ENCODE measurements around the gene RRN3.
"Not testable (repeated sequence)": the region's sequence is repeated elsewhere in the genome, so short reads cannot be mapped to it uniquely, and the experiment has no call there.

RRN3 gene

DNA sequence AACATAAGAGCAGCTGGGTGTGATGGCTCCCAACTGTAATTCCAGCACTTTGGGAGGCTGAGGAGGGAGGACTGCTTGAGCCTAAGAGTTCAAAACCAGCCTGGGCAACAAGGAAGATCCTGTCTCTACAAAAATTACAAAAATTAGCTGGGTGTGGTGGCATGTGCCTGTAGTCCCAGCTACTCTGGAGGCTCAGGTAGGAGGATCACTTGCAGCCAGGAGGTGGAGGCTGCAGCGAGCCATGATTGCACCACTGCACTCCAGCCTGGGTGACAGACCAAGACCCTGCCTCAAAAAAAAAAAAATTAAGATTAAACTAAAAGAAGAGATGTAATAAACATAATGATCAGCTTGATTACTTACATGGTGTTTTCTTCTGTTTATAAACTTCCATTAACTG is 43.6 kb downstream of the RRN3 start:
- DNase-seq = not testable (repeated sequence)

DNA sequence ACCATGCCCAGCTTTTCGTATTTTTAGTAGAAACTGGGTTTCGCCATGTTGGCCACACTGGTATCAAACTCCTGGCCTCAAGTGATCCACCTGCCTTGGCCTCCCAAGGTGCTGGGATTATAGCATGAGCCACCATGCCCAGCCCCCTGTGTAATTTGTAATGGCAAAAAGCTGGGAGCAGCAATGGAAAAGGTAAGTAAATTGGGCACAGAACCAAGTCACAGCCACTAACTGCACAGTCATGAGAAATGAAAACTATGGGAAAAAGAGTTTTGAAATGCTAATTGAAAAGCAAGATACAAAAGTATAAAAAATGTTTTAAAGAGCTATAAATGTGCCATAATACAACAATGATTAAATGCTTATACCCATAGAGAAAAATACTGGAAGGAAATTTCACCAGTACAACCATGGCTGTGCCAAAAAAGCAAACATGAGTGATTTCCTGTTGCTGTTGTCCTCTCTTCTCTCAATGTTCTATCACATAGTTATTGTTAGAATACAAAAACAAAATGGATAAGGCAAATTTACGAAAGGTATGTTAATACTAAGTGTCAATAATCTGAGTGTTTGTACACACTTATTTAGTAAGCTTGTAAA is 44.4 kb downstream of the RRN3 start:
- DNase-seq = no peak

DNA sequence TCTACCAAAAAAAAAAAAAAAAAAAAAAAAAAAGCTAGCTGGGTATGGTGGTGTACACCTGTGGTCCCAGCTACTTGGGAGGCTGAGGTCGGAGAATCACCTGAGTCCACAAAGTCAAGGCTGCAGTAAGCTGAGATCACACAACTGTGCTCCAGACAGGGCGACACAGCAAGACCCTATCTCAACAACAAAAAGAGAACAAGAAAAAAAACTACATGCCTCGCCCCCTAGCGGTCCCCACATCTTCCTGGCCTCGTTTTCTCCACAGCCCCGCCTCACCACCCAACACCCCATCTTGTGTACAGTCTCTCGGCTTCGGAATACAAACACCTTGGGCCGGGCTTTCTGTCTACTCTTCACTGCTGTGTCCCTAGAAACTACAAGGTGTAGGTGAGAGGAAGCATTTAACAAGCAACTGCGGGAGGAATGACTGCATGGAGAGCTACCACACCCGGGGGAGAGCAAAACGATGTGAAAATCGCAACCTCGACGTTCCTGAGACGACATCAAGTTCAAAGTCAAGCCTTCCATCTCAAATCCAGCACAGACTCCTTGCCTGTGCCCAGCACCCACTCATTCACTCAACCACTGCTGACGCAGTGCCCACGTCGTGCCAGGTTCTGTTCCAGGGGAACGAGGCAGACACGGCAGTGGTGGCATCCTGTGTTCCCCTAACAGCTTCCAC is 47.2 kb downstream of the RRN3 start:
- DNase-seq = no peak

DNA sequence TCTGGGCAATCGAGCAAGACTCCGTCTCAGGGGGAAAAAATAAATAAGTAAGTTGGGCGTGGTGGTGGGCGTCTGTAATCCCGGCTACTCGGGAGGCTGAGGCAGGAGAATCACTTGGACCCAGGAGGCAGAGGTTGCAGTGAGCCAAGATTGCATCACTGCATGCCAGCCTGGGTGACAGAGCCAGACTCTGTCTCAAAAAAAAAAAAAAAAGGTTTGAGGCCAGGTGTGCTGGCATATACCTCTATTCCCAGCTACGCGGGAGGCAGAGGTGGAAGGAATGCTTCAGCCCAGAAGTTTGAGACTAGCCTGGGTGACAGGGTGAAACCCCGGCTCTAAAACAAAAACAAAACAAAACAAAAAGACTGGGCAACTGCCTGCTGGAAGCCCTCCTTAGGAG is 48.8 kb downstream of the RRN3 start:
- not testable (repeated sequence) for DNase-seq

DNA sequence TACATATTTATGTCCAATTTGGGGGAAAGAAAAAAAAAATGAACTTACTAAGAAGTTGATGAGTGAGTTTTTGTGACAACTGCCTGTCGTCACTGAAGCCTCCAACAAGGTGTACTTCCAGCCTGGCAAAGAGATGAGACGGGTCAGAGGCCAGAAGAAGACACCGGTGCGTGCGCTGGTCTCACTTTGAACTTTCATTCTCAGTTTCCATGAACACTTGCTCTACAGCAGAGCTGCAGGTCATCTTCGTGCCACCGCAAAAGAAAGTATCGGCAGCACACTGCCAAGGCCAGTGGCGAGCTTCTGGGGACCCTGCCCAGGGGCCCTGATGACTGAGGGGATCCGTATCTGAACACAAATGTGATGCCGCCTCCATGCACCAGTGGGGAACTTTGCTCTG is 49.8 kb downstream of the RRN3 start:
- no peak for DNase-seq

DNA sequence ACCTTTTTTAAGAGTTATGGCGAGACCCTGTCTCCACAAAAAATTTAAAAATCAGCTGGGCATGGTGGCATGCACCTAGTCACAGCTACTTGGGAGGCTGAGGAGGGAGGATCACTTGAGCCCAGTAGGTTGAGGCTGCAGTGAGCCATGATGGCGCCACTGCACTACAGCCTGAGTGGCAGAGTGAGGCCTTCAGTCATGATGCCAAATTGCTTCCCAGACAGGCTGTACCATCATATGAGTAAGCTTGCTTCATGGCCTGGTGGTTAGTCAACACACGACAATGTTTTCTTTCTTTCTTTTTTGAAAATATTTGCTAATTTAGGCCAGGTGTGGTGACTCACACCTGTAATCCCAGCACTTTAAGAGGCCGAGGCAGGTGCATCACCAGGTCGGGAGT is 50.7 kb downstream of the RRN3 start:
- DNase-seq = no peak

DNA sequence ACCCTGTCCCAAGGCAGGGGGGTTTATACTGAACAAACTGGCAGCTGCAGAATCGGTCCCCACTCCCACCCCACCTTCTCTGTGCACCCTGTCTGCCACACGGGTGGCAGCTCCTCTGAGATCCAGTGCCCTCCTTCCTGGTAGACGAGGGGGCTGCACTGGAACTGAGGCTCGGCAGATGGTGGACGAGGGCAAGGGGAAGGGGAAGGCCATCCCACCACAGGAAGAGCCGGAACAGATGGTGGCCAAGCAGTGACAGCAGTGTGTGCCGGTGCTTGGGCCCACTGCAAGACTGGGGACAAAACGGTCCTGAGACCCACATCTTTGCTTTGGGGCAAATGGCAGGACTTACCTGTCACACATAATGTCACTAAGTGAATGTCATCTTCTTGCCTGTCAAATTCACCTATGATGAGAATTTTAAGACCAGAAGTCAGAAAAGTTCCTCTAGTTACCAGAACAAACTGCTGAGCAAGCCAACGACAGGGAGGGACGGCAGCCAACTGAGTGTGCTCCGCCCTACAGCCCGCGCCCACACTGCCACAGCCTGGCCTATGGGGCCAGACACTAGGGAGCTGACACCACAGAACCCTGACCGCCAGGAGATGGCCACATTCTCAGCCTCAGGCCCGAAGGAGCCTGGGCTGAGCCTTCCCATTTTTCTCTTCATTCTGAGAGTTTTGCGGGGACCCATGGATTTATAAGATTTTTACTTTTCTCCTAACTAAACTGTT is 52.6 kb downstream of the RRN3 start:
- peak; percentile 90 for DNase-seq

DNA sequence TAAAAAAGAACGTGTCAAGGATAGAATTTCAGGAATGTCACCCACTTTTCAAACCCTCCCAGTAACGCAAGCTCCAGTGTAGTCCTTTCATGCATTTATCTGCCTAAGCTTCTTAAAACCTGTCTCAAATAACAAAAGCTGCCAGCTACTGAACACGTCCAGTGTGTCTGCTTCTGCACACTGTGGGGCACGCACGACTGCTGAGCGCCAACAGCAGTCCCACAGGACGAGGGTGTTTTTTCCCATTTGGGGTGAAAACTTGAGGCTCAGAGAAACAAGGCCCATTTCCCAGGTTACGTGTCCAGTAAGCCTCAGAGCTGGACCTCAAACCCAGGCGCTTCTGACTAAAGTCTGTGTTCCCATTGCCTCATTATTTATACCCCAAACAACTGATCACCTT is 55.4 kb downstream of the RRN3 start:
- DNase-seq = no peak

DNA sequence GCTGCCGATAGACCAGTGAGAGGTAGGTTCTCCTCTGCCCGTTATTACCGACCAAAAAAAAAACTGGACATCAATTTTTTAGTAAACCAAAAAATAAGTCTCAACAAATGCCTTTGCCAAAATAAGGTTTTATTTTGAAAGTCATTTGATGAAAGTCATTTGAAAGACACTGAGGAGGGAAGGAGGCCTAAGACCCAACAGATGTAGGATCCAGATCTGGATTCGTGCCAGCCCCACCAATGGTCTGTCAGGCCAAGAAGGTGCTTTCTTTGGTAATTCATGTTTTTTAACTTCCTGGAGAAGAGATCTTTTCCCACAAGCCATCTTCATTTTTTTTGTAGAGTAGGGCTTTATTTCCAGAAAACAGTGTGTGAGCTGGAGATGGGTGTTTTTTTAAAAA is 56.3 kb downstream of the RRN3 start:
- DNase-seq = peak; percentile 53

DNA sequence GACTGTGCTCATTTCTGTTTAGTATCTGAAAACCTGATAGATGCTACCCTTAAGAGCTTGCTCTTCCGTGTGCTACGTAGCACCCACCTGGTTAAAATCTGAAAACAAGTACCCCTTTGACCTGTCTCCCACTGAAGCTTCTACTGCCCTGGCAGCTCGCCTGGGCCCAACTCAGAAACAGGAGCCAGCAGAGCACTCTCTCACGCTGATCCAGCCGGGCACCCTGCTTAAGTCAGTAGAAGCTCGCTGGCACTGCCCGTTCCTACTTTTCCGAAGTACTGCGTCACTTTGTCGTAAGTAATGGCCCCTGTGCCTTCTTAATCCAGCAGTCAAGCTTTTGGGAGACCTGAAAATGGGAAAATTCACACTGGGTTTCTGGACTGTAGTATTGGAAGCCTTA is 57.1 kb downstream of the RRN3 start:
- no peak for DNase-seq

DNA sequence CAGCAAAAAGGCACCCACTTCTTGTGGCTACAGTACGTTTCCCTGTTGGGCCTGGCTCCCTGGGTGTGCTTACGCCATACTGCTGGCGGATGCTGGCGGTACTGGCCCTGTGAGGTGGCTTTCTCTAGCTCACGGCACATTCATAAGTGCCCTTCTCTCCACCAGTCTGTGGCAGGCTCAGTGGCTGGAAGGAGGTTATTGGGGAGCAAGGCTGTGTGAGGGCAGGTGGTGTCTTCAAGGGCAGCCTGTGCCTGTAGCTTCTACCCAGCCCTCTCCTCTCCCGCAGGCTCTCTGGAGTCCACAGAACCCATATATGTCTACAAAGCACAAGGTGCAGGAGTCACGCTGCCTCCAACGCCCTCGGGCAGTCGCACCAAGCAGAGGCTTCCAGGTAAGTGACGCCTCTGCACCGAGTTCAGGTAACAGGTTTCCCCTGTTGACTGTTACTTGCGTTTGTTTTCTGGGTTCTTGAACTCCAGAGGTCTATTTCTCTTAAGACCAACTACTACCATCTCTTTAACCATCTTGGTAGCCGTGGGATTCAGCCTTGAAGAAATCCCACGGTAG is 58.8 kb downstream of the RRN3 start:
- no peak for DNase-seq

DNA sequence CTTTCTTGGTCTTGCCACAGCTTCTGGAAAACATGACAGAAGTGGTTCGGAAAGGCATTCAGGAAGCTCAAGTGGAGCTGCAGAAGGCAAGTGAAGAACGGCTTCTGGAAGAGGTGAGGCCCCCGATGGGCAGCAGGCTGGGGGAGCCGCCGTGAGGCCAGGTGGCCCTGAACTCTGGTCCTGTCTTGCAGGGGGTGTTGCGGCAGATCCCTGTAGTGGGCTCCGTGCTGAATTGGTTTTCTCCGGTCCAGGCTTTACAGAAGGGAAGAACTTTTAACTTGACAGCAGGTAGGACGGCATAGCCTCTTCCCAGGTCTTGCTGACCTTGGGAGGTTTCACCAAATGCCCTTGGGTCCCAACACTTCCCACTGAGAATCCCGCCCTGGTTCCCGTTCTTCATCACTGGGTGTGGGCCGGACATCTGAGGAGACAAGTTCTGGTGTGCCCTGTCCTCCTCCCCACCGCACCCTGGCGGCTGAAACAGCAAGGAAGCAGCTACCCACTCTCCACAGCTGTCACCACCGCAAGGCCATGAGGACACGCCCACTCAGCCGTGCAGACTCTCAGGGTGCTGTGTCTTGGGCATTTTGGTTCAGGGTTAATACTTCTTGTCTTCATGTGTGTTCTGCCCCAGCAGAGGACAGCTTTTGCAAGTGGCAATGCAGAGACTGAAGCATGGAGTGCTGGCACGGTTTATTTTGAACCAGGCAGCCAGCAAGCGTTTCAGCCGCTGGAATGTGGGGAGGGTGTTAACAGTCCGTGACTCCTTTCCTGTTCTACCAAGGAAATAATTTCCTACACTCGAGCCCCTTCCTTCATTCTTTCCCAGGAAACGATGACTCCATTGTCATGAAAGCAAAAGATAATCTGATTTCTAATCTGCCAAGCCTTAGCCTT is 59.6 kb downstream of the RRN3 start:
- no peak for DNase-seq

DNA sequence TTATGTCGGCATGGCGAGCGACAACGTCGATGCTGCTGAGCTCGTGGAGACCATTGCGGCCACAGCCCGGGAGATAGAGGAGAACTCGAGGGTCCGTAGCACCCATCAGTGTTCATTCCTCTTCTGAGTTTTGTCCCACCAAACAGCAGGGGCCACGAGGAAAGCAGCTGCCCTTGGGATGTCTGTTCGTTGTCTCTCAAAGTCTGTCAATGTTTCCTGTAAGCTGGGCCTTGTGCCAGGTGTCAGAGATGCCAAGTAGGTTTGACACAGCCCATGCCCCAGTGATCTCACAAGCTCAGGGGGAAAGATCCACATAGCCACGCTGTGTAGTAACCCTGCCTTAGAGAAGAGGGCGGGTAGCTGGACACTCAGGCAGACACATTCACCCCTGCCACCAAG is 60.8 kb downstream of the RRN3 start:
- no peak for DNase-seq

DNA sequence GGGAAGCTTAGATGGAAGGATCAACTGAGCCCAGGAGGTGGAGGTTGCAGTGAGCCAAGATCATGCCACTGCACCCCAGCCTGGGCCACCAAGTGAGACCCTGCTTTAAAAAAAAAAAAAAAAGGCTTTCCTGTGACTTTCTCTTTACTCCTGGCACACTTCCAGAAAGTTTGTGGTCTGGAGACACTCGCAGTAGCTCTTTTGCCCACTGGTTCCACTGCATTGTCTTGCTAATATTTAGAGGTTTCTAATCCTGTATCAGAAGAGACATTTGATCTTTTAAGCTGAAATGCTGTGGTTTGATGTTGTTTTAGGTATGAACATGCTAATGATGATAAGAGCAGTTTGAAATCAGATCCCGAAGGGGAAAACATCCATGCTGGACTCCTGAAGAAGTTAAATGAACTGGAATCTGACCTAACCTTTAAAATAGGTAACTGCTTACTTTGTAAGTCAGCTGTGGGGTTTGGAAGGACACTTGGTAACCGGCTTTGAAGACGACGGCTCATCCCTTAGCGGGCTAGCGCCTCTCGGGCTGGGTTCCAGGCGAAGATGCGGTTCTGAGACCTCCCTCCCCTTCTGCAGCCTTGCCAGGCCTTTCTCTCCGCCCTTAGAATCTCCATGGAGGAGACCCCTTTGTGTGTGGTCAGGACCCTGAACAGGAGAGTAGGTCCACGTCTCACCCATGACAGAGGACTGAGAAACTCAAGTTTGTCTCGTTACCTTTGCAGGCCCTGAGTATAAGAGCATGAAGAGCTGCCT is 61.3 kb downstream of the RRN3 start:
- DNase-seq = peak; percentile 91

DNA sequence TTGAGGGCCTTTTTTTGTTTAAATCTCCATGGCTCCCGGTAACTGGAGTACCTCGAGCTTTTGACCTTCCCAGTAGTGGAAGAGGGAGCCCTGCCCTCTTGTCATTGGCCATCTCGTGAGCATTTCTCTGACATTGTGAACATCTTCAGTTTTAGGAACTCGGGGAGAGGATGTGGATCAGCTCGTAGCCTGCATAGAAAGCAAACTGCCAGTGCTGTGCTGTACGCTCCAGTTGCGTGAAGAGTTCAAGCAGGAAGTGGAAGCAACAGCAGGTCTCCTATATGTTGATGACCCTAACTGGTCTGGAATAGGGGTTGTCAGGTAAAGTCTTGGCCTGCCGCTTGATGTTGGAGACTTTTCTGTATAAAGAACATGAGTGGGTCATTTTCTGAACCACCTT is 62.5 kb downstream of the RRN3 start:
- no peak for DNase-seq

DNA sequence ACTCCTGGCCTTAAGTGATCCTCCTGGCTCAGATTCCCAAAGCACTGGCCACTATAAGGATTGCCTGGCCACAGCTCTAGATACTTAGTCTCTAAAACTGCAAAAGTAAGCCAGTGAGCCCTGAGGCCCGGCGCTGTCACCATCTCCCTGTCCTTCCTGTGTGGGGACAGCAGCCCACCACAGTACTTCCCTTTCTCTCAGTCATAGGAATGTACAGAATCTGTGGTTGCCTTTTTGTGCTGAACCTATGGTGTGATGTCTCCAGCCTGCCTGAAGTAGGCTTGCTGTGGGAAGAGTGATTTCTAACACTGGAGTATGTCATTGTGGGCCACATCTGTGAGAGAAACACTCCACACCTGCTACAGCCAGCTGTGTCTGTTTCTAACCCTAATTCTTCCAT is 62.9 kb downstream of the RRN3 start:
- DNase-seq = peak; percentile 82

DNA sequence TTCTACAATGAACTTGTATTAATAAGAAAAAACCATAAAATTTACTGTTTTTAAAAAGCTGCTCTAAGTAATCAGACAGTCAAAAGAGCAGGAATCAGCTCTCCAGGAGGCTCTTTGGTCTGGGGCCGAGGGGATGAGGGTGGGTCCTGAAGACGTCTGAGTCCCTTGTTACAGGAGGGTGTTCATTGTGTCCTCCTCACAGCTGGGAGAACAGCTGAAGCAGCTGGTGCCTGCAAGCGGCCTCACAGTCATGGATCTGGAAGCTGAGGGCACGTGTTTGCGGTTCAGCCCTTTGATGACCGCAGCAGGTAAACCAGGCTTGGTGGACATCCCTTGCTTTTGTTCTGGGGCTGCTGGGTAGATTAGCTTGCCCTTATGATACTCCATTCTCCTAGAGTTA is 64.3 kb downstream of the RRN3 start:
- not testable (repeated sequence) for DNase-seq

DNA sequence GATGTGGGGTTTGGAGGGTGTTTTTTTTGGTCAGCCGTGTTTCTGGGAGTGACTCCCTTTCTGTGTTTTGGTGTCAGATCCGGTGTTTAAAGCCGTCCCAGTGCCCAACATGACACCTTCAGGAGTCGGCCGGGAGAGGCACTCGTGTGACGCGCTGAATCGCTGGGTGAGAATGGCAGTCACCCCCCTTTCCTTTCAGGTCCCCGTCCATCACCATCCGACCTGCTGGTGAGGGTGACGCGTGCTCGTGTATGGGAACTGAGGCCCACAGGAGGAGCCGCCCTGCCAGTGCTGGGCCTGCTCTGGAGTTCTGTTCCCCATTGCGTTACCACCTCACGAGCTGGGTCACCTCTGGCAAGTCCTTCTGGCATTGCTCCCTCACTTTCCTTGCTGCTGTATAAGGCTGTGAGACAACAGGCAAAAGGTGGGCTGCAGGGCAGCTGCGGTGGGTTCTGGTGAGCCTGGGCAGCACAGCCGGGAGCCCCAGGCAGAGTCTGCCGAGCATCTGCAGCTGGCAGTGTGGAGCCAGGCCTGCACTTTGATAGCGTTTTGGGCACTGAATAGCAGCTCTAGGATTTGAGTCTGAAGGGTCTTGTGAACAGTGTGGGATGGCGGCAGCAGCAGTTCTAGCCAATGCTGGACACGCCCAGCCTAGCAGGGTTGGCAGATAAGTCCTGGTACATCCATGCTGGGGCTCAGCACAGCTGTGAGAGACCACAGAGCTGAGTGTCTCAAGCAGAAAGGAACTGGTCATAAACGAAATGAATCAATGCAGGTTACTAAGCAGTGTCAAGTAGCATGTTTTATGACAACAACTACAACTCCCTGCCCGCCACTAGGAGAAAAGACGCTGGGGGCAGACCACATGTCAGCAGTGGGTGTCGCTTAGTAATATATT is 65.0 kb downstream of the RRN3 start:
- peak; percentile 88 for DNase-seq

DNA sequence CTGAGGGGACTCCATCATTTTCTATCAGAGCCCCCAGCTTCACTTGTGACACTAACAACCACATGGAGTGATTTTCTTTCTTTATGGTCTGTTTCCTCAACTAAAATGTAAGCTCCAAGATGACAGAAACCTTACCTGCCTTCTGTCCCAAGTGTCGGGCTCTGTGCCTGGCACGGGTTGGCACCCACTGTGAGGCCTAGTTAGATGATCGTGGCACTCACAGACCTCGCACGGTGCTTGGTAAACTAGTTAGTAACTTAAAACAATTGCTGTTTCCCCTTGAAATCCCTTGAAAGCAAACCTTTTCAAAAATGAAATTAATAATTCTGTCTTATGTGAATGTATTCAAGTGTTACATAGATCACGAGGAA is 65.7 kb downstream of the RRN3 start:
- DNase-seq = not testable (repeated sequence)

DNA sequence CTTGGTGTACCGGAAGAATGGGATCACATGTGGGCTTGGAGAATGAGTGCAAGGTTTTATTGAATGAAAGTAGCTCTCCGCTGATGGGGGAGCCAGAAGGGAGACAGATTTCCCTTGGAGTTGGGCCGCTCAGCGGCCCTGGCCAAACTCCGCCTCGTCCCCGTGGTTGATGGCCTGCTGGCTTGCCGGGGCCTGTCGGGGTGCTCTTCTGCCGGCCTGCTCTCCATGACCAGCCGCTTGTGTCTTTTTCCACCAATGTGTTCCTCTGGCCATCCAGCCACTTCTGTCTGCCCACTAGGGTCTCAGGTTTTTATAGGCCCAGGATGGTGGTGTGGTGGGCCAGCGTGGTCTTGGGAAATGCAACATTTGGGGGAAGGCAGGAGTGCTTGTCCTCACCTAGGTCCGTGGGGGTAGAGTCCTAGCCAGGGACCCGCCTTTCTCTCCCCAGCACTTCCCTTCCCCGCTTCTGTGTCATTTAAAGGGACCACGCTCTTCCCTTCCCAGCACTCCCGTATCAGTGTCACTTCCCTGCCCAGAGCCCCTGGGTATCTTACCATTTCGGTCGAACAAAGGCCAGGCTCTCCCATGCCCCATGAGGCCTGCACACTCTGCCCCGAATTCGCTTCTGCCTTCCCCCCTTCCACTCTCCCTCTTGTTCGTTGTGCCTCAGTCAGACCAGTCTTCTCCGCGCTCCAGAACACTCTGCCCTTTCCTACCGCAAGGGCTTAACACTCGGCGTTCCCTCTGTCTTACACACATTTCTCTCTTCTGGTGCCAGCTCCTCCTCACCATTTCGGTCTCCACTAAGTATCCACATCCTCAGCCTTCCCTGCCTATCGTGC is 66.3 kb downstream of the RRN3 start:
- DNase-seq = not testable (repeated sequence)

All from hematopoietic multipotent progenitor cell treated with erythropoietin and hydrocortisone succinate and interleukin-3 and kit ligand, for 4 days (in vitro differentiated cells).